ENCODE data around the gene SNUPN. TPM values are rescaled to one million over a fixed set of nuclear protein-coding genes. Genes with fewer than 3 reads are reported as not detected.

SNUPN gene
- total and polyA plus RNA-seq, 2 of the 8 experiments (the other 6 are each of a cell fraction or from before 2014, with no cell fraction given) = 13.3 to 28.2 TPM

DNA sequence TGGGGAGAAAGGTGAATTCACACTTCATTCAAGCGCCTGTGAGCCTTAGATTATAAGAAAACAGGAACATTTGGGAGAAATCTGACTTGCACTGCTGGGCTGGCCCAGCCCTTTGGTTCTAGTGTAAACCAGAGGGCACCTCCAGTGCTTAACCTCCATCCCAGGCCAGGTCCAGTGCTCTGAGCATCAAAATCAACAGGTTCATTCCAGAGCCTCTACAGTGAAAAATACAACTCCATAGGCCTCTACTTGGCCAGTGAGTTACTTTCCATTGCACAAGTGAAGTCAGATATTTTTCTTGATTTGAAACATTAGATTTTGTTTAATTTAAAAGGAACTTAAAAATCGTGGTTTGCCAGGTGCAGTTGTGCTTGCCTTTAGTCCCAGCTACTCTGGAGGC, 3.0 kb downstream of the SNUPN start (continued):
- TF ChIP-seq, protein P1, sequence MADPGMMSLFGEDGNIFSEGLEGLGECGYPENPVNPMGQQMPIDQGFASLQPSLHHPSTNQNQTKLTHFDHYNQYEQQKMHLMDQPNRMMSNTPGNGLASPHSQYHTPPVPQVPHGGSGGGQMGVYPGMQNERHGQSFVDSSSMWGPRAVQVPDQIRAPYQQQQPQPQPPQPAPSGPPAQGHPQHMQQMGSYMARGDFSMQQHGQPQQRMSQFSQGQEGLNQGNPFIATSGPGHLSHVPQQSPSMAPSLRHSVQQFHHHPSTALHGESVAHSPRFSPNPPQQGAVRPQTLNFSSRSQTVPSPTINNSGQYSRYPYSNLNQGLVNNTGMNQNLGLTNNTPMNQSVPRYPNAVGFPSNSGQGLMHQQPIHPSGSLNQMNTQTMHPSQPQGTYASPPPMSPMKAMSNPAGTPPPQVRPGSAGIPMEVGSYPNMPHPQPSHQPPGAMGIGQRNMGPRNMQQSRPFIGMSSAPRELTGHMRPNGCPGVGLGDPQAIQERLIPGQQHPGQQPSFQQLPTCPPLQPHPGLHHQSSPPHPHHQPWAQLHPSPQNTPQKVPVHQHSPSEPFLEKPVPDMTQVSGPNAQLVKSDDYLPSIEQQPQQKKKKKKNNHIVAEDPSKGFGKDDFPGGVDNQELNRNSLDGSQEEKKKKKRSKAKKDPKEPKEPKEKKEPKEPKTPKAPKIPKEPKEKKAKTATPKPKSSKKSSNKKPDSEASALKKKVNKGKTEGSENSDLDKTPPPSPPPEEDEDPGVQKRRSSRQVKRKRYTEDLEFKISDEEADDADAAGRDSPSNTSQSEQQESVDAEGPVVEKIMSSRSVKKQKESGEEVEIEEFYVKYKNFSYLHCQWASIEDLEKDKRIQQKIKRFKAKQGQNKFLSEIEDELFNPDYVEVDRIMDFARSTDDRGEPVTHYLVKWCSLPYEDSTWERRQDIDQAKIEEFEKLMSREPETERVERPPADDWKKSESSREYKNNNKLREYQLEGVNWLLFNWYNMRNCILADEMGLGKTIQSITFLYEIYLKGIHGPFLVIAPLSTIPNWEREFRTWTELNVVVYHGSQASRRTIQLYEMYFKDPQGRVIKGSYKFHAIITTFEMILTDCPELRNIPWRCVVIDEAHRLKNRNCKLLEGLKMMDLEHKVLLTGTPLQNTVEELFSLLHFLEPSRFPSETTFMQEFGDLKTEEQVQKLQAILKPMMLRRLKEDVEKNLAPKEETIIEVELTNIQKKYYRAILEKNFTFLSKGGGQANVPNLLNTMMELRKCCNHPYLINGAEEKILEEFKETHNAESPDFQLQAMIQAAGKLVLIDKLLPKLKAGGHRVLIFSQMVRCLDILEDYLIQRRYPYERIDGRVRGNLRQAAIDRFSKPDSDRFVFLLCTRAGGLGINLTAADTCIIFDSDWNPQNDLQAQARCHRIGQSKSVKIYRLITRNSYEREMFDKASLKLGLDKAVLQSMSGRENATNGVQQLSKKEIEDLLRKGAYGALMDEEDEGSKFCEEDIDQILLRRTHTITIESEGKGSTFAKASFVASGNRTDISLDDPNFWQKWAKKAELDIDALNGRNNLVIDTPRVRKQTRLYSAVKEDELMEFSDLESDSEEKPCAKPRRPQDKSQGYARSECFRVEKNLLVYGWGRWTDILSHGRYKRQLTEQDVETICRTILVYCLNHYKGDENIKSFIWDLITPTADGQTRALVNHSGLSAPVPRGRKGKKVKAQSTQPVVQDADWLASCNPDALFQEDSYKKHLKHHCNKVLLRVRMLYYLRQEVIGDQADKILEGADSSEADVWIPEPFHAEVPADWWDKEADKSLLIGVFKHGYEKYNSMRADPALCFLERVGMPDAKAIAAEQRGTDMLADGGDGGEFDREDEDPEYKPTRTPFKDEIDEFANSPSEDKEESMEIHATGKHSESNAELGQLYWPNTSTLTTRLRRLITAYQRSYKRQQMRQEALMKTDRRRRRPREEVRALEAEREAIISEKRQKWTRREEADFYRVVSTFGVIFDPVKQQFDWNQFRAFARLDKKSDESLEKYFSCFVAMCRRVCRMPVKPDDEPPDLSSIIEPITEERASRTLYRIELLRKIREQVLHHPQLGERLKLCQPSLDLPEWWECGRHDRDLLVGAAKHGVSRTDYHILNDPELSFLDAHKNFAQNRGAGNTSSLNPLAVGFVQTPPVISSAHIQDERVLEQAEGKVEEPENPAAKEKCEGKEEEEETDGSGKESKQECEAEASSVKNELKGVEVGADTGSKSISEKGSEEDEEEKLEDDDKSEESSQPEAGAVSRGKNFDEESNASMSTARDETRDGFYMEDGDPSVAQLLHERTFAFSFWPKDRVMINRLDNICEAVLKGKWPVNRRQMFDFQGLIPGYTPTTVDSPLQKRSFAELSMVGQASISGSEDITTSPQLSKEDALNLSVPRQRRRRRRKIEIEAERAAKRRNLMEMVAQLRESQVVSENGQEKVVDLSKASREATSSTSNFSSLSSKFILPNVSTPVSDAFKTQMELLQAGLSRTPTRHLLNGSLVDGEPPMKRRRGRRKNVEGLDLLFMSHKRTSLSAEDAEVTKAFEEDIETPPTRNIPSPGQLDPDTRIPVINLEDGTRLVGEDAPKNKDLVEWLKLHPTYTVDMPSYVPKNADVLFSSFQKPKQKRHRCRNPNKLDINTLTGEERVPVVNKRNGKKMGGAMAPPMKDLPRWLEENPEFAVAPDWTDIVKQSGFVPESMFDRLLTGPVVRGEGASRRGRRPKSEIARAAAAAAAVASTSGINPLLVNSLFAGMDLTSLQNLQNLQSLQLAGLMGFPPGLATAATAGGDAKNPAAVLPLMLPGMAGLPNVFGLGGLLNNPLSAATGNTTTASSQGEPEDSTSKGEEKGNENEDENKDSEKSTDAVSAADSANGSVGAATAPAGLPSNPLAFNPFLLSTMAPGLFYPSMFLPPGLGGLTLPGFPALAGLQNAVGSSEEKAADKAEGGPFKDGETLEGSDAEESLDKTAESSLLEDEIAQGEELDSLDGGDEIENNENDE (IDR thresholded peaks at IDR 0.05; ENCODE audit: insufficient replicate concordance, low read length) = no peak
- TF ChIP-seq, protein P2, sequence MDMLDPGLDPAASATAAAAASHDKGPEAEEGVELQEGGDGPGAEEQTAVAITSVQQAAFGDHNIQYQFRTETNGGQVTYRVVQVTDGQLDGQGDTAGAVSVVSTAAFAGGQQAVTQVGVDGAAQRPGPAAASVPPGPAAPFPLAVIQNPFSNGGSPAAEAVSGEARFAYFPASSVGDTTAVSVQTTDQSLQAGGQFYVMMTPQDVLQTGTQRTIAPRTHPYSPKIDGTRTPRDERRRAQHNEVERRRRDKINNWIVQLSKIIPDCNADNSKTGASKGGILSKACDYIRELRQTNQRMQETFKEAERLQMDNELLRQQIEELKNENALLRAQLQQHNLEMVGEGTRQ (IDR thresholded peaks at IDR 0.05; ENCODE audit: low read length) = no peak
- no peak for TF ChIP-seq BACH1 (IDR thresholded peaks at IDR 0.05; ENCODE audit: low read length)
- TF ChIP-seq KDM4A (IDR thresholded peaks at IDR 0.05; ENCODE audit: low read depth, low read length, severe bottlenecking) = no peak

All from H1 (cell line).